GM21619 (cell line): ENCODE measurements around the gene ZNF514.
A peak's percentile ranks its signal among the peaks of the same experiment; 100 is the strongest.
"Not testable (repeated sequence)": the region's sequence is repeated elsewhere in the genome, so short reads cannot be mapped to it uniquely, and the experiment has no call there.

Experiments
- ATAC-seq: cut with Tn5 transposase; IDR thresholded peaks from one replicate; pipeline ENCODE4 v1.9.1; 2021; ENCODE audit not compliant: unreplicated experiment

The ZNF514 gene

DNA sequence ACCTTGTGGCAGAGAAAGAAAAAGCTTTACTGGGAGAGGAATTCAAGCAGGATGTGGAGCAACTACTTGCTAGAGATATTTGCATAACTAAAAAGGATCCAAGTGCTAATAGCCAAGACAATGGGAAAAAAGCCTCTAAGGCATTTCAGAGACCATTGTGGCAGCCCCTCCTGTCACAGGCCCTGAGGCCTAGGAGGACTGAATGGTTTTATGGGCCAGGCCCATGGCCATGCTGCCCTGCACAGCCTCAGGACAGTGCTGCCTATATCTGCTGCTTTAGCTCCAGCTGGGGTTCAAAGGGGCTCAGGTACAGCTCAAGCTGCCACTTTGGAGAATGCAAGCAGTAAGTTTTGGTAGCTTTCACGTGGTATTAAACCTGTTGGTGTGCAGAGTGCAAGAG is 20.9 kb downstream of the ZNF514 start:
- ATAC-seq: no peak

DNA sequence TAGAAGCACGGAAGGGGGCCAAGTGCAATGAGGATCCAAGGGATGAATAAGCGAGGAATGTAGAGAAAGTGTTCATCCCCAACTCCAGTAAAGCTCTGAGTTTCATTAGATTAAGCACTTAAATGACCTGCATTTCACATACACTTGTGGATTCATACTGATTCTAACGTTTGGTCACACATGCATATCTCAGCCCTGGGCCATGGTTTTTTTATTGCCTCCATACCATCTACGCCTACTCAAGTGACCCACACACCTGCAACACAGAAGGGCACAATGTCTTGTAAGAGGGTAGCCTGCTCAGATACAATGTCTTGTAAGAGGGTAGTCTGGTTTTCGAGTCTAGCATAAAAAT is 37.5 kb downstream of the ZNF514 start:
- peak; percentile 7 for ATAC-seq

GRCh38 chr2:95121407-95122196 is 38.0 kb downstream of the ZNF514 start, which contains the start of gene MRPS5:
Gene MRPS5, minus strand, starts transcription at chr2:95121808. Its CDS starts 17 bp downstream, at chr2:95121791.
- ATAC-seq: peak; percentile 92

- no peak for ATAC-seq
Measured at GRCh38 chr2:95121093-95121406, 38.6 kb downstream of the ZNF514 start.

GRCh38 chr2:95115418-95115817 is 44.2 kb downstream of the ZNF514 start:
- peak; percentile 91 for ATAC-seq

GRCh38 chr2:95113464-95113863 is 46.2 kb downstream of the ZNF514 start:
- ATAC-seq: no peak

DNA sequence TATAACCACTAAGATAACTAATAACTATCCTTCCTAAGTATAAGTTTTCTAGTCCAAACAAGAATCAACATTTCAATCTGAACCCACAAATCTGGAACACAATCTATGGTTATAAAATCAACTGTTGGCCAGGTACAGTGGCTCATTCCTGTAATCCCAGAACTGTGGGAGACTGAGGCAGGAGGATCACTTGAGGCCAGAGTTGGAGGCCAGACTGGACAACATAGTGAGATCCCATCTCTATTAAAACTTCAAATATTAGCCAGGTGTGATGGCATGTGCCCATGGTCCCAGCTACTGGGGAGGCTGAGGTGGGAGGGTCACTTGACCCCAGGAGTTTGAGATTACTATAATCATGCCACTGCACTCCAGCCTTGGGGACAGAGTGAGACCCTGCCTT is 49.3 kb downstream of the ZNF514 start:
- no peak for ATAC-seq

DNA sequence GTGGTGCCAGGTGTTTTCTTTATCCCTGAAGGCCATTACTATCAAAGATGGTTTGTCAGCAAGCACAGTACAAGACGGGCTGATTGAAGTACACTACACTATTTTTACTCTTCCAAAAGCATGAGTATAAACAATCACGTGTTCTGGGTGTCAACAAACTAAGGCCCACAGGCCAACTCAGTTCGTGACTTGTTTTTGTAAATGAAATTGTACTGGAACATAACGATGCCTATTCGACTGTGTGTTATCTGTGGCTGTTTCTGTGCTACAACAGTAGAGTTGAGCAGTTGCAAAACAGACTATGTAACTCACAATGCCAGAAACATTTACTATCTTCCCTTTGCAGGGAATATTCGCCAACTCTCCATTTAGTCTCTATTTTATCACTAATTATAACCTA is 50.4 kb downstream of the ZNF514 start:
- no peak for ATAC-seq

- no peak for ATAC-seq
Measured at GRCh38 chr2:95106081-95106480, 53.6 kb downstream of the ZNF514 start.

GRCh38 chr2:95104606-95105005 is 55.0 kb downstream of the ZNF514 start:
- no peak for ATAC-seq

DNA sequence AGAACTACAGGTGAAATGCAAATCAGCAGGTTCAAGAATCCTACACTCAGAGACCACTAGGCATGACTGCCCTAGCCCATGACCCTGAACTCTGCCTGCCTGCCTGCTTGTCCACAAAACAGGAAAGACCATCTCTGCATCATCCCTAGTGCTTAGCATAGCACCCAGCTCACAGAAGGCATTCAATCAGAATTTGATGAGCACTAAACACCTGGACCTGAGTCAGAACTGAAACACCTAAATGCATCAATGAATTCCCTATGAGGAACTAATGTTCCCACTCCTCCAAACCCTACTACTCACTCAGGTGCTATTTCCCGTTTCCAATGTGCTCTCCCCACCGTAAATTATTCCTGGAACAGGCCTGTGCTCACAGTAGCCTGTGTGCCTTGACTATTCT is 59.7 kb downstream of the ZNF514 start:
- ATAC-seq: no peak

- ATAC-seq: not testable (repeated sequence)
Measured at GRCh38 chr2:95098273-95098672, 61.4 kb downstream of the ZNF514 start.
